Neuron (in vitro differentiated cells): ENCODE measurements around the gene FSTL5.
A peak's percentile ranks its signal among the peaks of the same experiment; 100 is the strongest.

Experiments used
- H2AFZ ChIP-seq: one replicate; pipeline ENCODE4 v1.6.1; 2013; ENCODE audit warnings: low read depth, mild to moderate bottlenecking, inconsistent platforms, low read length, moderate library complexity
- H3K27me3 ChIP-seq: one replicate; pipeline ENCODE4 v1.6.1; 2013; ENCODE audit warnings: low read length; ENCODE audit not compliant: insufficient read depth
- H3K36me3 ChIP-seq: one replicate; pipeline ENCODE4 v1.6.1; 2013; ENCODE audit warnings: low read length; ENCODE audit not compliant: insufficient read depth
- H3K4me1 ChIP-seq: one replicate; pipeline ENCODE4 v1.6.1; 2013; ENCODE audit warnings: low read length; ENCODE audit not compliant: insufficient read depth
- H3K4me3 ChIP-seq: 2 replicates; pipeline ENCODE4 v1.5.1; 2013; ENCODE audit warnings: mild to moderate bottlenecking, low read length, moderate library complexity
- H3K9me3 ChIP-seq: one replicate; pipeline ENCODE4 v1.6.1; 2013; ENCODE audit warnings: low read length

The FSTL5 gene

GRCh38 chr4:161601011-161601410, 562.8 kb downstream of the FSTL5 start:
- no peak overlapping the region for H2AFZ ChIP-seq
- no peak overlapping the region for H3K4me3 ChIP-seq
- H3K36me3 ChIP-seq, result no peaks in the 10 kb centered on the region
- H3K4me1 ChIP-seq, result no peaks in the 10 kb centered on the region
- no peaks in the 10 kb centered on the region for H3K9me3 ChIP-seq
- H3K27me3 ChIP-seq, result no peaks in the 10 kb centered on the region

- H3K27me3 ChIP-seq, result no peaks in the 10 kb centered on the region
- H3K36me3 ChIP-seq, result no peaks in the 10 kb centered on the region
- H2AFZ ChIP-seq, result no peak overlapping the region
- H3K9me3 ChIP-seq, result no peaks in the 10 kb centered on the region
- no peaks in the 10 kb centered on the region for H3K4me1 ChIP-seq
- no peak overlapping the region for H3K4me3 ChIP-seq
Measured at GRCh38 chr4:161595230-161595771, 568.5 kb downstream of the FSTL5 start.

- Histone ChIP-seq H3K4me1 (peaks cover 11% of the 10 kb centered on the region), H3K27me3 (no peaks in the 10 kb centered on the region), H2AFZ (peak overlapping the region; percentile 14), H3K36me3 (no peaks in the 10 kb centered on the region), H3K4me3 (no peak overlapping the region), H3K9me3 (no peaks in the 10 kb centered on the region)
Measured at GRCh38 chr4:161585011-161585410, 578.8 kb downstream of the FSTL5 start.

GRCh38 chr4:161583549-161583948, 580.3 kb downstream of the FSTL5 start:
- Histone ChIP-seq H3K9me3 (no peaks in the 10 kb centered on the region), H3K36me3 (no peaks in the 10 kb centered on the region), H3K4me1 (peaks cover 11% of the 10 kb centered on the region), H3K27me3 (no peaks in the 10 kb centered on the region), H2AFZ (no peak overlapping the region), H3K4me3 (no peak overlapping the region)

- Histone ChIP-seq H3K4me3 (no peak overlapping the region), H3K36me3 (no peaks in the 10 kb centered on the region), H3K27me3 (no peaks in the 10 kb centered on the region), H3K9me3 (no peaks in the 10 kb centered on the region), H3K4me1 (peaks cover 12% of the 10 kb centered on the region), H2AFZ (no peak overlapping the region)
Measured at GRCh38 chr4:161581262-161582230, 582.3 kb downstream of the FSTL5 start.

- Histone ChIP-seq H3K27me3 (no peaks in the 10 kb centered on the region), H3K4me3 (no peak overlapping the region), H3K9me3 (no peaks in the 10 kb centered on the region), H2AFZ (no peak overlapping the region), H3K36me3 (no peaks in the 10 kb centered on the region), H3K4me1 (peaks cover 12% of the 10 kb centered on the region)
Measured at GRCh38 chr4:161577579-161578301, 586.1 kb downstream of the FSTL5 start.

- Histone ChIP-seq H3K9me3 (no peaks in the 10 kb centered on the region), H3K27me3 (no peaks in the 10 kb centered on the region), H3K4me3 (no peak overlapping the region), H3K36me3 (no peaks in the 10 kb centered on the region), H3K4me1 (peaks cover 2% of the 10 kb centered on the region), H2AFZ (no peak overlapping the region)
Measured at GRCh38 chr4:161573836-161574235, 590.0 kb downstream of the FSTL5 start.

GRCh38 chr4:161564230-161564834, 599.5 kb downstream of the FSTL5 start:
- Histone ChIP-seq H3K4me1 (no peaks in the 10 kb centered on the region), H3K9me3 (no peaks in the 10 kb centered on the region), H3K4me3 (no peak overlapping the region), H3K27me3 (no peaks in the 10 kb centered on the region), H3K36me3 (no peaks in the 10 kb centered on the region), H2AFZ (no peak overlapping the region)

- H3K4me1 ChIP-seq, result peaks cover 13% of the 10 kb centered on the region
- H3K36me3 ChIP-seq, result no peaks in the 10 kb centered on the region
- no peaks in the 10 kb centered on the region for H3K9me3 ChIP-seq
- no peak overlapping the region for H2AFZ ChIP-seq
- no peaks in the 10 kb centered on the region for H3K27me3 ChIP-seq
- H3K4me3 ChIP-seq, result no peak overlapping the region
Measured at GRCh38 chr4:161555689-161556660, 607.8 kb downstream of the FSTL5 start.

- no peaks in the 10 kb centered on the region for H3K9me3 ChIP-seq
- peaks cover 13% of the 10 kb centered on the region for H3K4me1 ChIP-seq
- no peaks in the 10 kb centered on the region for H3K36me3 ChIP-seq
- peak overlapping the region; percentile 4 for H3K4me3 ChIP-seq
- H3K27me3 ChIP-seq, result no peaks in the 10 kb centered on the region
- H2AFZ ChIP-seq, result peak overlapping the region; percentile 40
Measured at GRCh38 chr4:161554372-161554990, 609.3 kb downstream of the FSTL5 start.

- Histone ChIP-seq H3K9me3 (no peaks in the 10 kb centered on the region), H3K4me1 (no peaks in the 10 kb centered on the region), H2AFZ (no peak overlapping the region), H3K36me3 (no peaks in the 10 kb centered on the region), H3K4me3 (no peak overlapping the region), H3K27me3 (no peaks in the 10 kb centered on the region)
Measured at GRCh38 chr4:161546902-161547301, 616.9 kb downstream of the FSTL5 start.

GRCh38 chr4:161540265-161540664, 623.5 kb downstream of the FSTL5 start:
- H3K36me3 ChIP-seq, result no peaks in the 10 kb centered on the region
- no peak overlapping the region for H3K4me3 ChIP-seq
- no peak overlapping the region for H2AFZ ChIP-seq
- H3K4me1 ChIP-seq, result no peaks in the 10 kb centered on the region
- no peaks in the 10 kb centered on the region for H3K27me3 ChIP-seq
- no peaks in the 10 kb centered on the region for H3K9me3 ChIP-seq
